ENCODE measurements around the gene NPTXR.
"Not testable (repeated sequence)": the region's sequence is repeated elsewhere in the genome, so short reads cannot be mapped to it uniquely, and the experiment has no call there.

NPTXR gene

DNA sequence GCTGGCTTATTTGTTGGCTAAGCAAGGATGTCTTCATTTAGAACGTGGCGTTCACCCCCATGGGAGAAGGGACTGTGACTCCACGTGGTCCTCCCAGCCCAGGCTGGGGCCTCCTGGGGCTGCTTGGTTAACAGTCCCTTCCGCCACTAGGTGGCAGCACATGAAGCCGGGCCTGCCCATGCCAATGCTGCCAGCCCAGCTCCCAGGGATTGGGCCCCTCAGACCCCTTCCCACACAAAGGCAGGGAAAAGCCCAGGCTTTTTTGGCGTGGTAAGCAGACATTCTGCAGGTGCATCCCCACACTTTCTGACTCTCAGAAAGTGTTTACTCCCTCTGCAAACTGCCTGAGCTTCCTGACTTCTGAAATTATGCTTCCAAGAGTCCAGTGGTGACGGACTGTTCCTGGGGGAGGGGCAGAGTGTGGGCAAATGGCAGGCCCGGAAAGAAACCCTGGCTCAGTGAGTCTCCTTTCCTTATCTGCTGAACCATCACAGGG lies 25.1 kb upstream of the NPTXR start:
- DNase-seq (ENCODE audit: low read depth in 2 of 2), result peak; percentile 81 to 87

- DNase-seq (ENCODE audit: low read depth in 2 of 2), result no peak
Measured at GRCh38 chr22:38868286-38868721, 24.5 kb upstream of the NPTXR start.

- no peak for DNase-seq (ENCODE audit: low read depth in 2 of 2)
Measured at GRCh38 chr22:38867471-38868285, 23.9 kb upstream of the NPTXR start.

DNA sequence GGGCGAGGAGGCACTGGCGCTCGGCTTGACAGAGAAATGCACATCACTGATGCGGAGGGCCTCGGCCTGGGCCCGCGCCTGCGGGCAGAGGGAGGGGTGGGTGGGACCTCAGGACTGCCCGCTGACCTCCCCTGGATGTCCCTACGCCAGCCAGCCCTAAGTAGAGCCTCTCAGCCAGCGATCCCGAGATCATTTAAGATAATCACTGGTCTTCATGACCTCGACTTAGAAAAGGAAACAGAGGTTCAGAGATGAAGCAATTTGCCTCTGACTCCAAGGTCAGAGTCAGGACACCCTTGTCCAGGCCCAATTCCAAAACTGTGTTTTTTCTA lies 23.3 kb upstream of the NPTXR start:
- no peak for DNase-seq (ENCODE audit: low read depth in 2 of 2)

GRCh38 chr22:38866399-38867123 lies 22.7 kb upstream of the NPTXR start:
- DNase-seq (ENCODE audit: low read depth in 2 of 2), result no peak

GRCh38 chr22:38866024-38866398 lies 22.2 kb upstream of the NPTXR start:
- DNase-seq (ENCODE audit: low read depth in 2 of 2), result no peak

GRCh38 chr22:38865201-38866023 lies 21.6 kb upstream of the NPTXR start:
- no peak for DNase-seq (ENCODE audit: low read depth in 2 of 2)

- DNase-seq (ENCODE audit: low read depth in 2 of 2), result no peak
Measured at GRCh38 chr22:38864361-38865191, 20.7 kb upstream of the NPTXR start.

DNA sequence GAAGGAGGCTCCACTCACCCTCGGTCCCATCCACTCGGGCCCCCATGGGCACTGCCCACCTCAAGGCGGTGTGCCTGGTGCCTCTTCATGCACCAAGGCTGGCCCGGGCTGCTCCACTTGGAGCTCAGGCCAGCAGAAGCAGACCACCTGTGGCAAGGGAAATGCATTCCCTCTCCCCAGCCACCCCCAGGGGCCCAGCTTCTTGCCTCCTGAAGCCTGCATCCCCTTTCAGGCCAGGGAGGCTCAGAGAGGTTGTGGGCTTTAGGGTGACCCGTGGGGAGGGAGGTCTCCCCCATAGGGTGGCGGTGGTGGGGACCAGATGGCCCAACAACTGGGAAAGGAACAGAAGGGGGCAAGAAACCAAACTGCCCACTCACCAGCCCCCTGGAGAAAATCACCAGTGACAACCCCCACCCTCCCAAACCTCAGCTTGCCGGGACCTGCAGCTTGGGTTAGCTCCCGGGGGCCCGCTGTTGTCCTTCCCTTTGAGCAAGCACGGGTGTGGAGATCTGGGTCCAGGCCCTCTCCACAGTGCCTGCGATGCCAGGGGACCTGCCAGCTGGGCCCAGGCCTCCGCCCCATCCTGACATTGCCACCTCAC lies 19.8 kb upstream of the NPTXR start:
- no peak for DNase-seq (ENCODE audit: low read depth in 2 of 2)

- DNase-seq (ENCODE audit: low read depth in 2 of 2), result no peak
Measured at GRCh38 chr22:38862375-38863329, 18.8 kb upstream of the NPTXR start.

DNA sequence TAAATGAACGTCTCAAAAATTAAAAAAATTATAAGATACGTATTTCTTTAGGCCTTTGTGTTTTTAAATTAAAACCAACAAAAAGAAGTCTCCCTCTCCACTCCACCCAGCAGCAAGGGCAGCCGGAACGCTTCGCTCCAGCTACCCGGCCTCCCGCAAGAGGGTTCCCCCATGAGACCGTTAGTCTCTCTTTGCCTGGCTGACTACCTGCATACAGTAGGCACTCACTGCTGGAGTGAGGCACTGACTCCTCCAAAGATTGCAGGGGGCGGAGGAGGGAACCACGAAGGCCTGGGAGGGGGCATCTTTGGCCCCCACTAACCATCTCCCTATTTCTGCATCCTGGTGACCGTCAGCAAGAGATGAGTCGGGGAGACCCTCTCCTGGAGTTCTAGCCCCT lies 18.1 kb upstream of the NPTXR start:
- DNase-seq (ENCODE audit: low read depth in 2 of 2), result no peak

- DNase-seq (ENCODE audit: low read depth in 2 of 2), result no peak
Measured at GRCh38 chr22:38861170-38861876, 17.5 kb upstream of the NPTXR start.

- no peak for DNase-seq (ENCODE audit: low read depth in 2 of 2)
Measured at GRCh38 chr22:38860283-38861169, 16.7 kb upstream of the NPTXR start.

GRCh38 chr22:38859581-38860282 lies 15.9 kb upstream of the NPTXR start:
- DNase-seq (ENCODE audit: low read depth in 2 of 2), result no peak

GRCh38 chr22:38858492-38858891 lies 14.7 kb upstream of the NPTXR start:
- DNase-seq (ENCODE audit: low read depth in 2 of 2), result no peak

GRCh38 chr22:38854476-38854875 lies 10.6 kb upstream of the NPTXR start:
- DNase-seq (ENCODE audit: low read depth in 2 of 2), result not testable (repeated sequence)

DNA sequence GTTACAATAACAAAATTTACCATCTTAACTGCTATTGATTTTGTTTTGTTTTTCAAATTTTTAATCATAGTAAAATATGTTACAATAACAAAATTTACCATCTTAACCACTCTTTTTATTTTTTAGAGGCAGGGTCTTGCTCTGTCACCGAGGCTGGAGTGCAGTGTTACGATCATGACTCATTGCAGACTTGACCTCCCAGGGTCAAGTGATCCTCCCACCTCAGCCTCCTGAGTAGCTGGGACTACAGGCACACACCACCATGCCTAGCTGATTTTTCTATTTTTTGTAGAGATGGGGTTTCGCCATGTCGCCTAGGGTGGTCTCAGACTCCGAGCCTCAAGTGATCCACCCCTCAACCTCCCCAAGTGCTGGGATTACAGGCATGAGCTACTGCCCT lies 10.1 kb upstream of the NPTXR start:
- DNase-seq (ENCODE audit: low read depth in 2 of 2), result not testable (repeated sequence)
